GM12891 (cell line): Measurements from ENCODE around the gene USP53.
"Not testable (repeated sequence)": the region's sequence is repeated elsewhere in the genome, so short reads cannot be mapped to it uniquely, and the experiment has no call there.

Experiments
- POLR2A ChIP-seq: IDR thresholded peaks from 2 replicates; pipeline ENCODE4 v1.6.1; 2011; ENCODE audit warnings: low read depth, low read length, control low read depth
- TAF1 ChIP-seq: IDR thresholded peaks from 2 replicates; pipeline ENCODE4 v1.6.1; 2011; ENCODE audit warnings: low read depth, low read length, control low read depth

- not testable (repeated sequence) for TF ChIP-seq POLR2A, TAF1
Measured at GRCh38 chr4:119255223-119255622, 42.7 kb downstream of the USP53 start.
